HEK293 (cell line): ENCODE measurements around the gene TGFB2.

Experiments
- CTCF ChIA-PET: fragments of 350-600 bp; formaldehyde crosslinking; extraction: SDS; loops from one replicate; lab custom pipeline; 2021; ENCODE audit warnings: antibody characterized with exemption; lab: Yijun Ruan, JAX
- POLR2A ChIA-PET: fragments of 300-600 bp; formaldehyde crosslinking; extraction: SDS; loops from one replicate; lab custom pipeline; 2020; ENCODE audit warnings: antibody characterized with exemption, inconsistent platforms; lab: Yijun Ruan, JAX
- H3K27ac ChIP-seq: fragments of 200-500 bp; sonication (Bioruptor generic); 2 replicates; pipeline ENCODE4 v1.5.1; 2014; ENCODE audit warnings: low read depth, low read length, control low read depth, inconsistent platforms; ENCODE audit errors: extremely low read depth
- H3K36me3 ChIP-seq, 2 experiments: fragments of 200-500 bp in 1 of 2; sonication (Bioruptor generic) in 1 of 2; 1 replicate in 1 of 2; 2 replicates in 1 of 2; pipeline ENCODE4 v1.5.1; 2014 to 2017; ENCODE audit warnings: inconsistent platforms in 2 of 2, low read length in 2 of 2; ENCODE audit not compliant: control insufficient read depth in 2 of 2, insufficient read depth in 1 of 2
- H3K4me1 ChIP-seq: fragments of 200-500 bp; sonication (Bioruptor generic); 2 replicates; pipeline ENCODE4 v1.5.1; 2014; ENCODE audit warnings: mild to moderate bottlenecking, low read length, inconsistent platforms; ENCODE audit not compliant: control insufficient read depth, insufficient read depth
- H3K4me3 ChIP-seq: 2 replicates; pipeline ENCODE4 v1.5.1; 2011; ENCODE audit warnings: low read depth, mild to moderate bottlenecking, control low read depth, low read length, moderate library complexity
- H3K9me3 ChIP-seq: fragments of 200-500 bp; sonication (Bioruptor generic); 2 replicates; pipeline ENCODE4 v1.5.1; 2014; ENCODE audit warnings: low read depth, low read length, inconsistent platforms; ENCODE audit not compliant: control insufficient read depth, insufficient read depth
- CTCF ChIP-seq: fragments of 450-650 bp; formaldehyde crosslinking; IDR thresholded peaks from 2 replicates; pipeline ENCODE4 v1.5.1; 2016; ENCODE audit warnings: missing biosample characterization, missing genetic modification characterization
- GLI4 ChIP-seq: fragments of 450-650 bp; formaldehyde crosslinking; IDR thresholded peaks from 2 replicates; pipeline ENCODE4 v1.5.1; 2016; ENCODE audit warnings: missing biosample characterization, missing genetic modification characterization
- PRDM6 ChIP-seq: fragments of 450-650 bp; formaldehyde crosslinking; IDR thresholded peaks from 2 replicates; pipeline ENCODE4 v1.5.1; 2017; ENCODE audit warnings: missing biosample characterization, missing genetic modification characterization
- TRIM28 ChIP-seq: IDR thresholded peaks from 2 replicates; pipeline ENCODE4 v1.6.1; 2011; ENCODE audit warnings: low read length, control low read depth, borderline replicate concordance
- ZBTB26 ChIP-seq: fragments of 450-650 bp; formaldehyde crosslinking; optimal IDR thresholded peaks from 2 replicates; pipeline ENCODE3; 2016; ENCODE audit warnings: missing biosample characterization, mild to moderate bottlenecking, missing genetic modification characterization
- ZBTB44 ChIP-seq: fragments of 450-650 bp; IDR thresholded peaks from 2 replicates; pipeline ENCODE4 v1.5.1; 2018; ENCODE audit warnings: missing biosample characterization, mild to moderate bottlenecking, missing genetic modification characterization
- ZNF211 ChIP-seq: fragments of 450-650 bp; formaldehyde crosslinking; IDR thresholded peaks from 2 replicates; pipeline ENCODE4 v1.5.1; 2016; ENCODE audit warnings: low read depth, missing biosample characterization, missing genetic modification characterization
- ZNF214 ChIP-seq: fragments of 450-650 bp; formaldehyde crosslinking; IDR thresholded peaks from 2 replicates; pipeline ENCODE4 v1.5.1; 2017; ENCODE audit warnings: missing biosample characterization, mild to moderate bottlenecking, missing genetic modification characterization, borderline replicate concordance
- ZNF335 ChIP-seq: fragments of 450-650 bp; formaldehyde crosslinking; conservative IDR thresholded peaks from 2 replicates; pipeline ENCODE4 v1.5.1; 2016; ENCODE audit warnings: missing biosample characterization, missing genetic modification characterization
- ZNF433 ChIP-seq: fragments of 450-650 bp; formaldehyde crosslinking; IDR thresholded peaks from 2 replicates; pipeline ENCODE4 v1.5.1; 2016; ENCODE audit warnings: missing biosample characterization, missing genetic modification characterization, low read depth
- ZNF521 ChIP-seq: fragments of 450-650 bp; formaldehyde crosslinking; IDR thresholded peaks from 2 replicates; pipeline ENCODE4 v1.5.1; 2017; ENCODE audit warnings: missing biosample characterization, mild to moderate bottlenecking, missing genetic modification characterization
- ZNF629 ChIP-seq: fragments of 450-650 bp; formaldehyde crosslinking; IDR thresholded peaks from 2 replicates; pipeline ENCODE4 v1.5.1; 2017; ENCODE audit warnings: missing biosample characterization, missing genetic modification characterization
- ZNF654 ChIP-seq: fragments of 450-650 bp; formaldehyde crosslinking; IDR thresholded peaks from 2 replicates; pipeline ENCODE4 v1.5.1; 2016; ENCODE audit warnings: low read depth, missing biosample characterization, missing genetic modification characterization
- ZNF658 ChIP-seq: fragments of 450-650 bp; formaldehyde crosslinking; IDR thresholded peaks from 2 replicates; pipeline ENCODE4; 2016; ENCODE audit warnings: missing biosample characterization, missing genetic modification characterization
- ZSCAN16 ChIP-seq: fragments of 450-650 bp; formaldehyde crosslinking; IDR thresholded peaks from 2 replicates; pipeline ENCODE4 v1.5.1; 2016; ENCODE audit warnings: missing biosample characterization, missing genetic modification characterization

Gene TGFB2

GRCh38 chr1:218298398-218298797 is 46.7 kb upstream of the TGFB2 start:
- ChIA-PET POLR2A (no interaction called here), CTCF (interaction anchor here (0.7 to 2.1 kb wide), 9 partner anchors 7 to 335 kb away, joined by 3 to 15 read pairs (median 5); no protein-coding TSS in a partner anchor)
- H3K4me1 ChIP-seq: peaks cover 10% of the 10 kb centered on the region
- no peak overlapping the region for H3K4me3 ChIP-seq
- TF ChIP-seq ZNF335 (tag by site-specific recombination): no peak
- no peak for TF ChIP-seq GLI4 (tag by site-specific recombination)
- H3K27ac ChIP-seq: no peak overlapping the region
- no peaks in the 10 kb centered on the region for H3K9me3 ChIP-seq
- no peaks in the 10 kb centered on the region for H3K36me3 ChIP-seq

- H3K36me3 ChIP-seq: no peaks in the 10 kb centered on the region
- H3K27ac ChIP-seq: no peak overlapping the region
- POLR2A ChIA-PET: no interaction called here
- no peak overlapping the region for H3K4me3 ChIP-seq
- H3K4me1 ChIP-seq: peaks cover 14% of the 10 kb centered on the region
- CTCF ChIA-PET: interaction anchor here (0.6 to 2.1 kb wide), 27 partner anchors 8 to 1360 kb away, joined by 3 to 15 read pairs (median 3); partner anchors contain the start of gene RRP15
- H3K9me3 ChIP-seq: no peaks in the 10 kb centered on the region
- TF ChIP-seq ZNF658 (tag by site-specific recombination) (no peak), CTCF (tag by site-specific recombination) (peak; percentile 58), ZNF521 (tag by site-specific recombination) (no peak), PRDM6 (tag by site-specific recombination) (peak; percentile 65), ZNF654 (tag by site-specific recombination) (peak; percentile 70)
Measured at GRCh38 chr1:218299416-218299815, 45.7 kb upstream of the TGFB2 start.

GRCh38 chr1:218301217-218301616 is 43.9 kb upstream of the TGFB2 start:
- Histone ChIP-seq H3K27ac (no peak overlapping the region), H3K36me3 (peaks cover 0 to 11% of the 10 kb centered on the region in 2 experiments; a peak in 1 of 3 replicates), H3K4me1 (peaks cover 18% of the 10 kb centered on the region), H3K4me3 (no peak overlapping the region)
- CTCF ChIA-PET: interaction anchor here (1.1 kb wide), 2 partner anchors 20 to 1085 kb away, joined by 3 to 4 read pairs; no protein-coding TSS in a partner anchor
- TF ChIP-seq ZSCAN16 (tag by site-specific recombination) (no peak), ZNF629 (tag by site-specific recombination) (no peak), ZBTB44 (0 out of 2 replicates have a peak, but pooled peaks have one; percentile 19), ZNF214 (no peak), ZBTB26 (tag by site-specific recombination) (no peak), ZNF433 (no peak), TRIM28 (no peak), ZNF211 (tag by site-specific recombination) (no peak)
- TF ChIP-seq, all 188 proteins: peak for 1
- no peaks in the 10 kb centered on the region for H3K9me3 ChIP-seq
- POLR2A ChIA-PET: interaction anchor here (0.8 kb wide), 1 partner anchor 17 kb away, joined by 4 read pairs; no protein-coding TSS in a partner anchor
